Stimulated activated CD8-positive, alpha-beta memory T cell treated with anti-CD3 and anti-CD28 coated beads, Interleukin-7, amount 100 ng/mL, for 48 hours (primary cell): ENCODE data around the gene MIEF2.

Experiments used
- DNase-seq, 2 donors: peaks; one replicate each; pipeline ENCODE4 v3.0.0-alpha.2; 2020; ENCODE audit warnings: low read depth in 1 of 2; ENCODE audit errors: extremely low read depth in 1 of 2

The MIEF2 gene

DNA sequence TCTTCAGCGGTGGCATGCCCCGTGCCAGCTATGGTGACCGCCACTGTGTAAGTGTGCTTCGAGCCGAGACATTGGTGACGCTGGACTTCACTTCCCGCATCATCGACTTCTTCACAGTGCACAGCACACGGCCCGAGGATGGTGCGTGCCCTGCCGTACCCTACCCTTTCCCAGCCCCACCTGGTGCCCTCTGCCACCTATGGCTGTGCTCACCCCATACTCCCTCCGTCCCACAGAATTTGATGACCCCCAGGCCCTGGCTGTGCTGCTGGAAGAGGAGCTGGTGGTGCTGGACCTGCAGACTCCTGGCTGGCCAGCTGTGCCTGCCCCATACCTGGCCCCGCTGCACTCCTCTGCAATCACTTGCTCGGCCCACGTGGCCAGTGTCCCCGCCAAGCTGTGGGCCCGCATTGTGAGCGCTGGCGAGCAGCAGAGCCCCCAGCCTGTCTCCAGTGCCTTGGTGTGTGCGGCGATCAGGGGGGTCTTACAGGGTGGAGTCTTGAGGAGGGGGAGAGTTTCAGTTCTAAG is 25.5 kb upstream of the MIEF2 start:
- DNase-seq, result no peak

GRCh38 chr17:18235743-18236256 is 24.7 kb upstream of the MIEF2 start:
- DNase-seq, result peak; percentile 39 to 63

- DNase-seq, result no peak
Observed at GRCh38 chr17:18236494-18236893, 24.0 kb upstream of the MIEF2 start.

GRCh38 chr17:18237461-18237860 is 23.0 kb upstream of the MIEF2 start:
- no peak for DNase-seq

DNA sequence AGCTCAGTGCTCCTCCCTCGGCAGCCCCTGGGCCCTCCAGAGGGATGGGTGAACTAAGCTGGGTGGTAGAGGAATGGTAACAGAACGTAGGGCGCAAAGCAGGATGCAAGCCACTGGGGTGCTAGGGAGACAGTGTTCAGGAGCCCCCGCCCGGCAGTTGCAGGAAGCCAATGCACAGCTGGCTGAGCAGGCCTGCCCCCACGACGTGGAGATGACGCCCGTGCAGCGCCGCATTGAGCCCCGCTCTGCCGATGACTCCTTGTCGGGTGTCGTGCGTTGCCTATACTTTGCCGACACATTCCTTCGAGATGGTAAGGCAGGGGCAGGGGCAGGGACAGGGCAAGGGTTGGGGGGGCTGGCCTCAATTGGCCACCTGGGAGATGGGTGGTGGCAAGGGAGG is 22.2 kb upstream of the MIEF2 start:
- DNase-seq, result no peak

GRCh38 chr17:18240449-18240848 is 20.0 kb upstream of the MIEF2 start:
- no peak for DNase-seq

- DNase-seq, result no peak
Observed at GRCh38 chr17:18241229-18241871, 19.1 kb upstream of the MIEF2 start.

DNA sequence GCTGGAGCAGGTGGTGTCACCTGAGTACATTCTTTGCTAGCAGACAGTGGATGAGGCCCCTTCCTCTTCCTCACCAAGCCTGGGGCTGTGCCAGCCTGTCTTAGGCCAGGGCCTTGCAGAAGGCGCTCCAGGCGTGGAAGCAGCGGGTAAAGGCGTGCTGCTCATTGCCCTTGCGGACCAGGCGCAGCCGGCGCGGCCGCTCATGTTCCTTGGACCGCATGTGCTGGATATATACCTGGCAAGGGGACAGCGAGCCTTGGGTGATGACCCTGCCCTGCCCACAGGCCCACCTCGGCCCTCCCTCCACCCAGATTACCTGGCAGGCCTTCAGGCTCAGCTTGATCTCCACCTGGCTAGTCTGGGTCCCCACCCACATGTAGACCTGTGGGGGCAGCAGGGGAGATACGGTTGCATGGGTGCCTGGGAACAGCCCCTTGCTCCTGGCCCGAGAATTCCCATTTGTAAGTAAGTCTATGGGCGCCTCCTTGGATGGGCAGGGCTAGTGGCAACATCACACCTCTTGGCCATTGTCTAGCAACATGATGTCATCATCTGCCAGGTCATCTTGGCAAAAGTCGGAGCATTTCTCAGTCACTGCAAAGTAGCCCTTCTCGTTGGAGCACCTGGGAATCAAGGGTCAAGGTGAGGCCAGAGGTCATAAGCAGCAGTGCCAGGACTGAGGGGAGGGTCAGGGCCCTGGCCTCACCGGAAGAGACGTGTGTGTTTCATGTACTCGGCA is 15.3 kb upstream of the MIEF2 start:
- DNase-seq, result no peak

- no peak for DNase-seq
Observed at GRCh38 chr17:18246109-18246725, 14.2 kb upstream of the MIEF2 start.

GRCh38 chr17:18246880-18247612 is 13.4 kb upstream of the MIEF2 start:
- DNase-seq, result peak in 1 of 2 donors; percentile 53

GRCh38 chr17:18247613-18248001 is 12.9 kb upstream of the MIEF2 start:
- DNase-seq, result no peak

- DNase-seq, result no peak
Observed at GRCh38 chr17:18248300-18248731, 12.1 kb upstream of the MIEF2 start.

DNA sequence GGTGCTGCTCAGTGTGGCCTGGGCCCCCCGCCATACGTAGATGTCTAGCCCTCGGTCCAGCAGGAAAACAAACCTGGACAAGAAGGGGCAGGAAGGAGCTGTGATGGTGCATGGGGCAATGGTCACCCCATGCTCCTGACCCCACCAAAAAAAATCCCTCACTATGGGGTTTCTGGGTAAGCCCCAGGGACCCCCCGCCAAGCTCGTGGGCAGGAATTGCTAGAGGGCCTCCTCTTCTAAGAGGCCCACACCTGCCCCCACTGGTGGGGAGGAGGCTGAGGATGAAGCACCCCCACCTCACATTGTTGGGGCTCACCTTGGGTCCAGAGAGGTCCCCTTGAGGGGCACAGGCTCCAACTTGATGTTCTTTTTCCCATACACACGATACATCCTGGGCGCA is 11.7 kb upstream of the MIEF2 start:
- no peak for DNase-seq

DNA sequence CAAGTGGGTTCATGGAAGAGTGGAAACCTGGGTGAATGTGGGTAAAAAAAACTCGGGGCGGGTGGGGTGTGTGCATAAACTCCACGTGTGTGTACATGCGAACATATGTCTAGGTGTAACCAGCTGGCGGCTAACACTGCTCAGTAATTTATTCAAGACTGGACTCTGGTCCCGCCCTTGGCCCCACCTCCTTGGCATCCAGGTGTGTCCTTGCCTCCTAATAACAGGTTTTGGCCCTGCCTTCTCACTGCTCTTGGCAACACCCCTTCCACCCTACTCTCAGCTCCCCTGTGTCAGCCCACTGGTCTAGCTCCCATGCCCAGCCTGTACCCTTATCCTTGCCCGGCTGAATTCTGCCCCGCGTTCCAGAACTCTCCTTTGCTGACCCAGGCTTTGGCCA is 10.2 kb upstream of the MIEF2 start:
- no peak for DNase-seq

- DNase-seq, result no peak
Observed at GRCh38 chr17:18250708-18251107, 9.8 kb upstream of the MIEF2 start.

GRCh38 chr17:18251204-18251603 is 9.3 kb upstream of the MIEF2 start:
- DNase-seq, result no peak

- DNase-seq, result no peak
Observed at GRCh38 chr17:18252160-18252559, 8.3 kb upstream of the MIEF2 start.

- no peak for DNase-seq
Observed at GRCh38 chr17:18253187-18253884, 7.1 kb upstream of the MIEF2 start.

- no peak for DNase-seq
Observed at GRCh38 chr17:18253947-18254821, 6.3 kb upstream of the MIEF2 start.
